SK-N-SH (cell line): ENCODE results near the gene TARDBP.

ENCODE experiments used
- EP300 ChIP-seq, 2 experiments: IDR thresholded peaks; 2 replicates each; pipeline versions ENCODE4 v1.4.0 to v1.6.1; 2012; ENCODE audit warnings: borderline replicate concordance in 1 of 2, low read depth in 1 of 2, low read length in 1 of 2
- TAF1 ChIP-seq: IDR thresholded peaks from 2 replicates; pipeline ENCODE4 v1.6.1; 2012; ENCODE audit warnings: low read depth, mild to moderate bottlenecking, low read length, moderate library complexity, borderline replicate concordance
- TF ChIP-seq, protein P1 (sequence below): fragments of 200-600 bp; sonication (generic); IDR thresholded peaks from 2 replicates; pipeline ENCODE4 v1.6.1; 2017; ENCODE audit warnings: antibody characterized with exemption, mild to moderate bottlenecking, moderate library complexity
- TF ChIP-seq, protein P2 (sequence below): fragments of 150-350 bp; IDR thresholded peaks from 2 replicates; pipeline ENCODE4 v1.6.1; 2017; ENCODE audit warnings: antibody characterized with exemption, low read length, low read depth, borderline replicate concordance

DNA sequence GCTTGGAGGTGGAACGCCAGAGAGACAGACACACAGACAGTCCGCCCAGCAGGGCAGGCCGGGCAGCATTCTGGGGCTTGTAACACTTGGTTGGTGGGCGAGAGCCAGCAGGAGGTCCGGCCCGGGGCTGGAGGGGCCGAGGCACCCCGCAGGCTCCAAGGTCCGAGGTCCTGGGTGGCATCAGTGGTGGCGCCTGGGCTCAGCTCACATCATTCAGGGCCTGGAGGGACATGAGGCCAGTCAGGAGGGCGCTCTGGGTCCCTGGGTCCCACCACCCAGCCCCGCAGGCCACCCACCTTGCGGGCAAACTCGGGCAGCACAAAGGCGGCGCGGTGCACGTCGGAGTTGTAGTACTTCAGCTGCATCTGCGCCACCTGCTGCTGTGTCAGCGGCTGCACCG lies 42.2 kb downstream of the TARDBP start:
- no peak for TF ChIP-seq TAF1
- TF ChIP-seq, protein P1, sequence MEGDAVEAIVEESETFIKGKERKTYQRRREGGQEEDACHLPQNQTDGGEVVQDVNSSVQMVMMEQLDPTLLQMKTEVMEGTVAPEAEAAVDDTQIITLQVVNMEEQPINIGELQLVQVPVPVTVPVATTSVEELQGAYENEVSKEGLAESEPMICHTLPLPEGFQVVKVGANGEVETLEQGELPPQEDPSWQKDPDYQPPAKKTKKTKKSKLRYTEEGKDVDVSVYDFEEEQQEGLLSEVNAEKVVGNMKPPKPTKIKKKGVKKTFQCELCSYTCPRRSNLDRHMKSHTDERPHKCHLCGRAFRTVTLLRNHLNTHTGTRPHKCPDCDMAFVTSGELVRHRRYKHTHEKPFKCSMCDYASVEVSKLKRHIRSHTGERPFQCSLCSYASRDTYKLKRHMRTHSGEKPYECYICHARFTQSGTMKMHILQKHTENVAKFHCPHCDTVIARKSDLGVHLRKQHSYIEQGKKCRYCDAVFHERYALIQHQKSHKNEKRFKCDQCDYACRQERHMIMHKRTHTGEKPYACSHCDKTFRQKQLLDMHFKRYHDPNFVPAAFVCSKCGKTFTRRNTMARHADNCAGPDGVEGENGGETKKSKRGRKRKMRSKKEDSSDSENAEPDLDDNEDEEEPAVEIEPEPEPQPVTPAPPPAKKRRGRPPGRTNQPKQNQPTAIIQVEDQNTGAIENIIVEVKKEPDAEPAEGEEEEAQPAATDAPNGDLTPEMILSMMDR: no peak
- TF ChIP-seq EP300 (IDR thresholded peaks at IDR 0.05; ENCODE audit: borderline replicate concordance in 1 of 2, low read depth in 1 of 2, low read length in 1 of 2): no peak
- TF ChIP-seq, protein P2, sequence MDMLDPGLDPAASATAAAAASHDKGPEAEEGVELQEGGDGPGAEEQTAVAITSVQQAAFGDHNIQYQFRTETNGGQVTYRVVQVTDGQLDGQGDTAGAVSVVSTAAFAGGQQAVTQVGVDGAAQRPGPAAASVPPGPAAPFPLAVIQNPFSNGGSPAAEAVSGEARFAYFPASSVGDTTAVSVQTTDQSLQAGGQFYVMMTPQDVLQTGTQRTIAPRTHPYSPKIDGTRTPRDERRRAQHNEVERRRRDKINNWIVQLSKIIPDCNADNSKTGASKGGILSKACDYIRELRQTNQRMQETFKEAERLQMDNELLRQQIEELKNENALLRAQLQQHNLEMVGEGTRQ: no peak
